Endothelial cell of umbilical vein (primary cell): ENCODE data around the gene DENND4A. TPM values are rescaled to one million over a fixed set of nuclear protein-coding genes. Genes with fewer than 3 reads are reported as not detected.

ENCODE experiments used
- BruUV-seq: library from RNA; stranded (reverse); fragments of 400-500 nt; replicated peaks from 2 replicates; lab custom pipeline; 2021; lab: Mats Ljungman, UMichigan
- CTCF ChIA-PET: fragments of 300-600, 350-600 bp; sonication (Branson Sonifier 250); formaldehyde crosslinking; loops from one replicate; lab custom pipeline; 2021; ENCODE audit warnings: antibody characterized with exemption, inconsistent platforms; lab: Charles Lee
- POLR2A ChIA-PET: fragments of 300-600, 350-600 bp; sonication (Branson Sonifier 250); formaldehyde crosslinking; loops from one replicate; lab custom pipeline; 2021; ENCODE audit warnings: antibody characterized with exemption, inconsistent platforms; lab: Charles Lee
- DNase-seq: peaks from one replicate; pipeline ENCODE4 v3.0.0-alpha.2; 2011; ENCODE audit warnings: low read depth, low spot score
- FAIRE-seq: peaks from 2 replicates; lab custom pipeline; 2011; peaks lifted over from hg19 to GRCh38; lab: Jason Lieb, UNC
- H2AFZ ChIP-seq: 2 replicates; pipeline ENCODE4 v1.6.0; 2012; ENCODE audit warnings: low read depth, low read length, control low read depth, inconsistent platforms
- H3K27ac ChIP-seq: 2 replicates; pipeline ENCODE4 v1.5.1; 2011; ENCODE audit warnings: low read depth, mild to moderate bottlenecking, control low read depth, low read length, moderate library complexity; ENCODE audit not compliant: insufficient read depth
- H3K27me3 ChIP-seq, 2 experiments: 2 replicates each; pipeline versions ENCODE4 v1.6.0 to v1.6.1; 2011; ENCODE audit warnings: low read length in 2 of 2, mixed read lengths in 1 of 2; ENCODE audit not compliant: control insufficient read depth in 2 of 2, insufficient read depth in 2 of 2
- H3K36me3 ChIP-seq, 2 experiments: 2 replicates in 1 of 2; 3 replicates in 1 of 2; pipeline ENCODE4 v1.5.1; 2011; ENCODE audit warnings: low read length in 2 of 2, mild to moderate bottlenecking in 1 of 2, moderate library complexity in 1 of 2; ENCODE audit not compliant: control insufficient read depth in 2 of 2, insufficient read depth in 2 of 2; ENCODE audit errors: extremely low read depth in 1 of 2
- H3K4me1 ChIP-seq: 3 replicates; pipeline ENCODE4 v1.5.1; 2011; ENCODE audit warnings: mild to moderate bottlenecking, low read length; ENCODE audit not compliant: control insufficient read depth, insufficient read depth; ENCODE audit errors: extremely low read depth
- H3K4me2 ChIP-seq: 2 replicates; pipeline ENCODE4 v1.6.1; 2011; ENCODE audit warnings: low read length, control low read depth, mixed read lengths; ENCODE audit not compliant: insufficient read depth
- H3K4me3 ChIP-seq, 3 experiments: fragments of 200-600 bp in 1 of 3; sonication (generic), shearing (Covaris generic) in 1 of 3; replicated peaks in 1 of 3; 2 replicates each; pipeline ENCODE4 v1.5.1; 2011 to 2016; ENCODE audit warnings: control low read depth in 3 of 3, low read length in 3 of 3, mild to moderate bottlenecking in 2 of 3, inconsistent platforms in 1 of 3, low read depth in 1 of 3, moderate library complexity in 1 of 3; ENCODE audit not compliant: insufficient read depth in 1 of 3
- H3K79me2 ChIP-seq: 2 replicates; pipeline ENCODE4 v1.6.0; 2012; ENCODE audit warnings: low read length, inconsistent platforms; ENCODE audit not compliant: control insufficient read depth, insufficient read depth
- H3K9ac ChIP-seq: replicated peaks from 2 replicates; pipeline ENCODE3; 2011; ENCODE audit warnings: low read length, control low read depth; ENCODE audit not compliant: insufficient read depth; ENCODE audit errors: extremely low read depth
- H3K9me1 ChIP-seq: replicated peaks from 3 replicates; pipeline ENCODE4 v1.6.0; 2011; ENCODE audit warnings: mild to moderate bottlenecking, low read length; ENCODE audit not compliant: control insufficient read depth, insufficient read depth; ENCODE audit errors: extremely low read depth
- H3K9me3 ChIP-seq: replicated peaks from 2 replicates; pipeline ENCODE4 v1.5.1; 2012; ENCODE audit warnings: low read length, inconsistent platforms; ENCODE audit not compliant: control insufficient read depth, insufficient read depth
- H4K20me1 ChIP-seq: replicated peaks from 2 replicates; pipeline ENCODE3; 2011; ENCODE audit warnings: mild to moderate bottlenecking, low read length; ENCODE audit not compliant: control insufficient read depth, insufficient read depth; ENCODE audit errors: extremely low read depth
- EZH2 ChIP-seq: IDR thresholded peaks from 2 replicates; pipeline ENCODE4 v1.6.1; 2012; ENCODE audit warnings: borderline replicate concordance, low read depth, mild to moderate bottlenecking, moderate library complexity, low read length, inconsistent platforms; ENCODE audit not compliant: severe bottlenecking
- FOS ChIP-seq: IDR thresholded peaks from 2 replicates; pipeline ENCODE4 v1.6.1; 2011; ENCODE audit warnings: mild to moderate bottlenecking, low read length, moderate library complexity, borderline replicate concordance; ENCODE audit not compliant: insufficient read depth
- GATA2 ChIP-seq: IDR thresholded peaks from 2 replicates; pipeline ENCODE4 v1.7.0; 2011; ENCODE audit warnings: low read depth, mild to moderate bottlenecking, moderate library complexity, mixed read lengths, low read length; ENCODE audit not compliant: insufficient read length, insufficient read depth
- JUN ChIP-seq: IDR thresholded peaks from 2 replicates; pipeline ENCODE4 v1.6.1; 2011; ENCODE audit warnings: borderline replicate concordance, low read depth; ENCODE audit not compliant: insufficient read length, insufficient read depth
- MYC ChIP-seq: IDR thresholded peaks from one replicate; pipeline ENCODE4 v1.6.1; 2011; ENCODE audit warnings: mild to moderate bottlenecking, low read depth, low read length
- POLR2A ChIP-seq: IDR thresholded peaks from 2 replicates; pipeline ENCODE4 v1.6.1; 2012; ENCODE audit warnings: low read depth, mild to moderate bottlenecking, control low read depth, low read length
- POLR2AphosphoS5 ChIP-seq: IDR thresholded peaks from 2 replicates; pipeline ENCODE4 v1.6.1; 2012; ENCODE audit warnings: low read depth, mild to moderate bottlenecking, control low read depth, low read length, moderate library complexity; ENCODE audit not compliant: insufficient read depth
- dilution Hi-C: fragments of 300-500 bp; cut with MboI; formaldehyde crosslinking; loops from one replicate; pipeline ENCODE4 v1.15.0; 2019; ENCODE audit warnings: low sequenced_read_pairs; ENCODE audit not compliant: extremely low pct_ligation_motif_present
- intact Hi-C: fragments of 100-400 bp; cut with micrococcal nuclease; formaldehyde crosslinking; loops from one replicate; pipeline ENCODE4 v1.10.0; 2022
- polyA plus RNA-seq, 4 experiments: library from polyadenylated mRNA; depleted of rRNA in 3 of 4; stranded (reverse) in 3 of 4; unstranded in 1 of 4; fragments of >200 nt; gene quantifications; 2 replicates each; pipeline versions ENCODE4 v1.2.1 to v1.2.3, GENCODE V29; 2011 to 2012; ENCODE audit warnings: missing spikeins in 1 of 4
- total RNA-seq: library from RNA; stranded (reverse); gene quantifications from 2 replicates; pipeline ENCODE4 v1.2.3, GENCODE V29; 2021
- TF ChIP-seq, protein P1 (sequence below): IDR thresholded peaks from 2 replicates; pipeline ENCODE4 v1.6.1; 2011; ENCODE audit not compliant: insufficient read depth, insufficient read length
- TF ChIP-seq, protein P2 (sequence below), 2 donors: IDR thresholded peaks; 1 replicate in 1 of 2; 2 replicates in 1 of 2; pipeline ENCODE4 v1.5.1; 2011; ENCODE audit warnings: low read length in 2 of 2, mild to moderate bottlenecking in 2 of 2, moderate library complexity in 2 of 2, control low read depth in 1 of 2, inconsistent platforms in 1 of 2, low read depth in 1 of 2; ENCODE audit not compliant: insufficient read depth in 1 of 2; ENCODE audit errors: extremely low read depth in 1 of 2

Gene DENND4A
- total and polyA plus RNA-seq, 2 donors (not counting 3 experiments of a cell fraction or from before 2014, with no cell fraction given) = 5.7 to 22.2 TPM

DNA sequence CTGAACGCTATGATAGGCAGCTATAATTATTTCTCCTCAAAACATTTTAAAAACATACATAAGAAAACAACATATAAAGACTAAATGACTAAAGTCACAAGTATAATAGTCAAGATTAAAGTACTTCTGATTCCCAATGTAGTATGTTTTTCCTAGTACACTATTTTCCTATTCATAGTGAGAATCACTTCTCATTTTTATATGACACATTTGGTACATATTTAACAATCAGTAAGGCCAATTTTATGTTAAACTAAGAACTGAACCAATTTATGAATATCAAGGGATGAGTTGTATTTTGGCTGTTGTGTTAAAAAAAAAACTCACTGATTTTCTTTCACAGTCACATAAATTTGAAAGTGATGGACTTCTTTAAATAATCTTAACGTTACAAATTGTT lies 79.7 kb downstream of the DENND4A start:
- BruUV-seq = no TSS peak
- H4K20me1 ChIP-seq = no peaks in the 10 kb centered on the region
- DNase-seq = no peak
- ChIA-PET POLR2A (no interaction called here), CTCF (no interaction called here)
- no peaks in the 10 kb centered on the region for H3K4me1 ChIP-seq
- TF ChIP-seq FOS = no peak
- TF ChIP-seq, protein P1, sequence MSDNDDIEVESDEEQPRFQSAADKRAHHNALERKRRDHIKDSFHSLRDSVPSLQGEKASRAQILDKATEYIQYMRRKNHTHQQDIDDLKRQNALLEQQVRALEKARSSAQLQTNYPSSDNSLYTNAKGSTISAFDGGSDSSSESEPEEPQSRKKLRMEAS = no peak
- TF ChIP-seq POLR2A = no peak
- TF ChIP-seq EZH2 = no peak
- TF ChIP-seq GATA2 = no peak
- no peak for TF ChIP-seq MYC
- no peak for TF ChIP-seq POLR2AphosphoS5
- TF ChIP-seq JUN = no peak
- H3K27ac ChIP-seq = no peak overlapping the region
- H3K9me1 ChIP-seq = no peaks in the 10 kb centered on the region
- H3K36me3 ChIP-seq = peaks cover 0 to 6% of the 10 kb centered on the region in 2 experiments
- intact Hi-C loops (no loop called here), dilution Hi-C loops (no loop called here)
- FAIRE-seq = no peak
- no peak overlapping the region for H3K4me2 ChIP-seq
- no peaks in the 10 kb centered on the region for H3K9me3 ChIP-seq
- no peak overlapping the region for H2AFZ ChIP-seq
- H3K9ac ChIP-seq = no peak overlapping the region
- no peaks in the 10 kb centered on the region for H3K79me2 ChIP-seq
- H3K27me3 ChIP-seq = no peaks in the 10 kb centered on the region
- H3K4me3 ChIP-seq = no peak overlapping the region

DNA sequence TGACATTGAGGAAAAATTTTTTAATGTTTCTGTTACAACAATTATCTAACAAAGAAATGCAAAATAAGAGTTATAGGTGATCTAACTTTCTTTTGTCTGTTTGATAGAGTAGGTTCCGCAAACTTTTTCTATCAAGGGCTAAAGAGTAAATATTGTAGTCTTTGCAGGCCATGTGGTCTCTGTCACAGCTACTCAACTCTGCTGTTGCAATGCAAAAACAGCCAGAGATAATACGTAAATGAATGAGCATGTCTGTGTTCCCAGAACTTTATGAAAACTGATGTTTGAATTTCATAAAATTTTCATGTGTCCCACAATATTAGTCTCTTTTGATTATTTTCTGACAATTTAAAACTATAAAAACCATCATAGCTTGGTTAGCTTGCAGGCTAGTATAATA lies 97.0 kb downstream of the DENND4A start:
- no peak overlapping the region for H3K9ac ChIP-seq
- H3K27ac ChIP-seq = no peak overlapping the region
- POLR2A ChIA-PET = no interaction called here
- BruUV-seq = no TSS peak
- no peaks in the 10 kb centered on the region for H3K9me3 ChIP-seq
- H3K4me3 ChIP-seq = no peak overlapping the region
- H3K9me1 ChIP-seq = no peaks in the 10 kb centered on the region
- DNase-seq = no peak
- no peaks in the 10 kb centered on the region for H3K79me2 ChIP-seq
- H3K36me3 ChIP-seq = peaks cover 4 to 9% of the 10 kb centered on the region in 2 experiments
- H2AFZ ChIP-seq = no peak overlapping the region
- FAIRE-seq = no peak
- CTCF ChIA-PET = interaction anchor here (1.1 kb wide), 1 partner anchor 16 kb away, joined by 3 read pairs; no protein-coding TSS in a partner anchor
- no peak overlapping the region for H3K4me2 ChIP-seq
- TF ChIP-seq, protein P1 = no peak
- TF ChIP-seq POLR2AphosphoS5 = no peak
- TF ChIP-seq, protein P2, sequence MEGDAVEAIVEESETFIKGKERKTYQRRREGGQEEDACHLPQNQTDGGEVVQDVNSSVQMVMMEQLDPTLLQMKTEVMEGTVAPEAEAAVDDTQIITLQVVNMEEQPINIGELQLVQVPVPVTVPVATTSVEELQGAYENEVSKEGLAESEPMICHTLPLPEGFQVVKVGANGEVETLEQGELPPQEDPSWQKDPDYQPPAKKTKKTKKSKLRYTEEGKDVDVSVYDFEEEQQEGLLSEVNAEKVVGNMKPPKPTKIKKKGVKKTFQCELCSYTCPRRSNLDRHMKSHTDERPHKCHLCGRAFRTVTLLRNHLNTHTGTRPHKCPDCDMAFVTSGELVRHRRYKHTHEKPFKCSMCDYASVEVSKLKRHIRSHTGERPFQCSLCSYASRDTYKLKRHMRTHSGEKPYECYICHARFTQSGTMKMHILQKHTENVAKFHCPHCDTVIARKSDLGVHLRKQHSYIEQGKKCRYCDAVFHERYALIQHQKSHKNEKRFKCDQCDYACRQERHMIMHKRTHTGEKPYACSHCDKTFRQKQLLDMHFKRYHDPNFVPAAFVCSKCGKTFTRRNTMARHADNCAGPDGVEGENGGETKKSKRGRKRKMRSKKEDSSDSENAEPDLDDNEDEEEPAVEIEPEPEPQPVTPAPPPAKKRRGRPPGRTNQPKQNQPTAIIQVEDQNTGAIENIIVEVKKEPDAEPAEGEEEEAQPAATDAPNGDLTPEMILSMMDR (IDR thresholded peaks at IDR 0.05; ENCODE audit: extremely low read depth in 1 of 2, insufficient read depth in 1 of 2, low read depth in 1 of 2, low read length in 2 of 2) = no peak
- no peak for TF ChIP-seq GATA2
- TF ChIP-seq EZH2 = no peak
- TF ChIP-seq POLR2A = no peak
- TF ChIP-seq JUN = no peak
- no peak for TF ChIP-seq MYC
- TF ChIP-seq FOS = no peak
- no peaks in the 10 kb centered on the region for H3K27me3 ChIP-seq
- dilution Hi-C loops = no loop called here
- intact Hi-C loops = no loop called here
- no peaks in the 10 kb centered on the region for H3K4me1 ChIP-seq
- H4K20me1 ChIP-seq = no peaks in the 10 kb centered on the region
